SKM-1 (cell line): ENCODE results near the gene CDC73.
"Not testable (repeated sequence)": the region's sequence is repeated elsewhere in the genome, so short reads cannot be mapped to it uniquely, and the experiment has no call there.

ENCODE experiments used
- DNase-seq: peaks from one replicate; lab custom pipeline; 2025; ENCODE audit not compliant: unreplicated experiment; lab: John Stamatoyannopoulos, UW

CDC73 gene

DNA sequence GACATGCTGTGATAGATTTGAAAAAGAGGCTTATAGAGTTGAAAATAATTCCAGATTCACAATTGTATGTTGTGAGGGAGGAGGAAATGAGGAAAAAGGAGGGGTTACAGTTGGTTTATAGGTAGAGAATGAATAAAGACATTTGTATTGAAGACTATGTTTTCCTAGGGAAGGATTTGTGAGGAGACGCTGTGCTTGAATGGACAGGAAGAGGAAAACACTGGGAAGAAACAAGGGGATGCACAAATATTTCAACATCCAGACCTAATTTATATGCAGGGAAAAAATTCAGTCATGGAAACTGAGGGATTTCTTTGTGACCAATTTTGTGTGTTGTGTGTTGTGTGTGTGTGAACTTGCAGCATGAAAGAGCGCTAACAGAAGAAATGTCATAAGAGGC, 157.1 kb downstream of the CDC73 start:
- no peak for DNase-seq

DNA sequence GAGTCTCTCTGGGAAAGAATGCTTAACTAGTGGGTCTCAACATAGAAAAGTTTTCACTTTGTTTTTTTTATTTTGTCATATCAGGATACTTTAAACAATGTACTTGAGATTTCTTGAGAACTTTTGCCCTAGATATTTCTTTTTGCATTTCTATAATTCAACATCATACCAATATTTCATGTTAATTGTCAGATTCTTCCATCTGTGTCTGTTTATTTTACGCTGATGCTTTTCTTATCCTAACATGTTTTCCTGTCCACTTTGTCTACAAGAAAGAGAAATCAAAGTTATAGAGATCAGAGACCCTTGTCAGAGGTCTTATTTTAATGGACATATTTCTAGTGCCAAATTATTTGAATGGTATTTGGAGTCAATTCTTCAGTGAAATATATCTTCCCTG, 160.1 kb downstream of the CDC73 start:
- no peak for DNase-seq

DNA sequence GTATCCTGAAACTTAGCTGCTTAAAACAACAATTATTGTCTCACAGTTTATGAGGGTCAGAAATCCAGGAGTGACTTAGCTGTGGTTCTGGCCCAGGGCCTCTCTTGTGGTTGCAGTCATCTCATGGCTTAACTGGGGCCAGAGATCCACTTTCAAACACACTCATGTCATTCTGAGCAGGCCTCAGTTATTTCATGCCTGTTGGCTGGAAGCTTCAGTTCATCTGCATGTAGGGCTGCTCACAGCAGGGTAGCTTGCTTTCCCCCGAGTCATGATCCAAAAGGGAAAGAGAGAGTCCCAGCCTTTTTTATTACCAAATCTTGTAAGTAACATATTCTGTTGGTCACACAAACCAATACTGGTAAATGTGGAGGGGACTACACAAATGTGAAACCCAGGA, 161.2 kb downstream of the CDC73 start:
- DNase-seq, result no peak

DNA sequence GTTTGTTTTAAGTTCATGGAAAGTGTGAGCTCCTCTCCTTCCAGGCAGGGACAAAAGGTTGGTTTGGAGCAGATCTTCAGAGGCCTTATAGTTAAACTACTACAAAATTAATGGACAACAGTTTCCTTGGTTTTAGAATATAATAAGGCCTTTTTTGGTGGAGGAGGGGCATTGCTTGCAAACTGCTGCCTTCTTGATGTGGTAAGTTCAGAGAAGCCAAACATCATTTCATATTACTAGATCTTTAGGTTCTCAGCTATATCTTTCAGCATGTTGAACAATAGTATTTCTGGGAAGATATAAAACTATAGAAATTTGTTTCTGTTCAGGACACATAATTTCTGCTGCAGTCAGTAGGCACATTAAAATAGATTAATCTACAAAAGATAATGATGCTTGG, 162.4 kb downstream of the CDC73 start:
- DNase-seq, result no peak

DNA sequence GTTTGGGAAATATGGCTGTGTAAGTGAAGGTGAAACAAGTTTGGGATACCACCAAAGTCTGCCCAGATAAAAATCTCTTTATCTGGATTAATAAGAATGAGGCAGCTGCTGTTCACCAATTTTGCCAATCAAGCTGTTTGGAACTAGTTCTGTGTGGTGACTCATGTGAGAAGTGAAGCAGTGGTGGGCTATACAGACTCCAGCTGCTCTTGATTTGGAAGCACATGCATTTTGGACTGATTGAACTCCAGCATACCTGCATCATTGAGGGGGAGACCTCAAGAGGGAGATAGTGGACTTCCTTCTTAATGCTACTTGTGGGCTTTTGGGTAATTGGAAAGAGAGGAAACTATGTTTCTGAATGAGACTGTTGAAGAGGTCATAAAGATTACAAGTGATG, 163.8 kb downstream of the CDC73 start:
- no peak for DNase-seq

DNA sequence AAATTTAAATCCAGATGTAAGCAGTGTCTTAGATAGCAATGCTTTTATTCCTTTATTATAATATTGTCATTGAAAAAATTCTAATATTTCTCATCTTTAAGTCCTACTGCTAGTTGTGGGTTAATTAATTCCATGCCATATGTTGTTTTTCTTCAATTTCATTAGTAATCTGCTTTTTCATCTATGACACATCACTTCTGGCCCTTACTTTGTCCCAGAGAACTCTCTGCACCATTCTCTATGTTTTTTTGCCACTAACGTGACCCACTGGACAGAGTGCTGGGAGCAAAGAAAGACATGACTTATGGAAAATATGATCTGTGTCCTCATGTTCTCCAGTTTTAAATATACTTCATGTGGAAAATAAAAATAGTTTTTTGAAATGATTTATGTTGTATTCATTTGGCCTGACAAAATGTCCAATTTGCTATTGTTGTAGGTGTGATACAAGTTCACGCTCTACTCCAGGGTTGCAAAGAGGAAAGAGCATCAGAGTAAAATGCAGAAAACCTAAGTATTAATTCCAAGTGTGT, 166.8 kb downstream of the CDC73 start:
- DNase-seq, result not testable (repeated sequence)

DNA sequence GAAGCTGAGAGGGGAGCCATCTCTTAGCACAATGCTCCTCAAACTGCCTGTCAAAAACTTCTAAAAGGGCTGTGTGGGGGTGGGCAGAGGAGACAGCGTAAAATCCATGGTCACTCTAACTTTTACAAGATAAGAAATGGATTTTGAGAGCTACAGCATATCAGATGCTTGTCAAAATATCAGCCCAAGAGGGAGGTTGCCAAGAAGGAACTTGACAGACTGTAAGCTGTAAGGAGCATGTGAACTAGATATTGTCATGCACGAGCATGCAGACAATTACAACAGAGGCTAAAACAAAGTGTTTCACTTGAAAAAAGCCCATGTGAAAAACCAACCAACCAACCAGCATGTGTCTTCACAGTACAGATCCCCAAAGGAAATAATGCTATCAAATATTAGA, 171.9 kb downstream of the CDC73 start:
- DNase-seq, result no peak

DNA sequence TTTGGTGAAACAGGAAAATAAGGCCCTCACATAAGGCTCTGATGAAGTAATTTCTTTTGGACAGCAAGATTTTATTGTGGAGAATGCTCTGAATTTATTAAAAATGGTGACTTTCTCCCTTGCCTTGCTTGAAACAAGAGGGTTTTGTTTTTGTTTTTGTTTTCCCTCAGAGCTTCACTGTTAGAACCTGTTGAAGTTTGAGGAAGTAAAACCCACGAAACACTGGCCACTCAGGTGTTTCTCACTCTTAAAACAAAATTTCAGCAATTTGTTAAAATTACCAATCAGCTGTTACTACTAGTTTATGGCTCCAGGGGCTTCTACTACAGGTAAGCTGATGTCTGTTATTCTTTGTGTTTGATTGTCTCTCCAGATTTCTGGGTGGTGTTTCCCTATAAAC, 177.2 kb downstream of the CDC73 start:
- no peak for DNase-seq

DNA sequence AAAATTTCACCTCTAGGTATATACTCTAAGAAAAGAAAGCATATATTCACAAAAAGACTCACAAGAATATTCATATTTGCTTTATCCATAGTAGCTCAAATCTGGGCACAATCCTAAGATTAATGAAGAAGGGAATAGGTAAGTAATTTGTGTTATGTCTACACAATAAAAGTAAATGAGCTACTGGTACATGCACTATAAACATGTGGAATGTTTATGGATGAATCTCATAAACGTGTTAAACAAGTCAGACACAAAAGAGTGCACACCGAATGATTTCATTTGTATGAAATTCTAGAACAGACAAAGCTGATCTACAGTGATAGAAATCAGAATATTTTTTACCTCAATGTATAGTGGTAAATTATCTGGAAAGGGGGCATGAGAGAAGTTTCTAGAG, 179.9 kb downstream of the CDC73 start:
- DNase-seq, result no peak

DNA sequence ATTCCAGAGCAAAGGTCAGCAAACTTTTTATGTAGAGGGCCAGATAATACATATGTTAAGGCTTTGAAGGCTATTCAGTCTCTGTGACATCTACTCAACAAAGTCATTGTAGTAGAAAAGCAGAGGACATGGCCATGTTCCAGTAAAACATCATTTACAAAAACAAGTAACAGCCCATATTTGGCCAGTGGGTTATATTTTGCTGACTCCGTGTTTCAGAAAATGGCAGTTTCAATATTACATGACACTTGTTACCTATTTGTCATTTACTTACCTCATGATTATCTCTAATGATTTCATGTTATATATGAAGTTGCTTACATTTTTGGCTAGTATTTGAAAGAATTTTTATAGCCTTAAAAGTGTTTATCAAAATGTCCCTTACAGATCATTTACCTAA, 182.0 kb downstream of the CDC73 start:
- DNase-seq, result no peak
